MV-4-11 (cell line): ENCODE data around the gene UGDH.

Experiments
- DNase-seq: peaks from one replicate; lab custom pipeline; 2025; lab: John Stamatoyannopoulos, UW

Gene UGDH

GRCh38 chr4:39452860-39453587 is 74.2 kb downstream of the UGDH start:
- no peak for DNase-seq

GRCh38 chr4:39452153-39452859 is 74.9 kb downstream of the UGDH start:
- DNase-seq, result no peak

DNA sequence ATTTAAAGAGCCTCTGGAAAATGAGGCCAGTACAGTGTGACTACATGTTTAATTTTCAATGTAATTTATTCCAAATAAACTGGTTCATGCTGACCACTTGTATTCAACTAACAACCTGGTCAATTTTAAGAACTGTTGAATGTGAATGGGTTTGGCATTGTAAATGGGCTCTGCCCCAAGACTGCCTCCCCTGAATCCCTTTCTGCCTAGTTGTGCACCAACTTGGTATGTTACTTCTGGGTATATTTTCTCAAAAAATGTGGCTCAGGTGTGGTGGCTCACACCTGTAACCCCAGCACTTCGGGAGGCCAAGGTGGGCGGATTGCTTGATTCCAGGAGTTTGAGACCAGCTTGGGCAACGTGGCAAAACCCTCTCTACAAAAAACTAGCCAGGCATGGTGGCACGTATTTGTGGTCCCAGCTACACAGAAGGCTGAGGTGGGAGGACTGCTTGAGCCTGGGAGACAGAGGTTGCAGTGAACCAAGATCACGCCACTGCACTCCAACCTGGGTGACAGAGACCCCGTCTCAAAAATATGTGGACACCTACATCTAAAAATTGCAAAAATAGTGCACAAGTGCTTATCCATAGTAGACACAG is 75.7 kb downstream of the UGDH start:
- DNase-seq, result no peak

DNA sequence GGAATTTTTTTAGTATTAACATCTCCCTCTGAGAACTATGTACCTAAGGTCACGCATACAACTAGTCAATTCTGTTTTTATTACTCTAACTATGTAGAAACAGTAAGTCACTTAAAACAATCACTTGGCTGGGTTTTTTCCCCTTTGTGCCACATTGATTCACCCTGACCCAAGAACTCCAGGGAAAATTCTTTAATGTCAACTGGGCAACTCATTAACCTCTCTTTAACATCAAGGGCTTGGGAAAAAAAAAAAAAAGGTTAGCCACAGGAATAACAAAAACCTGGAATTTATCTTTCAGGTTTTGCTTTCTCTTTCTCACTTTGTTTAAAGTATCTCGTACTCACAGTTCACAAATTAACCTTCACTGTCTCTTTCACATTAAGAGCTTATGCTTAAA is 76.6 kb downstream of the UGDH start:
- no peak for DNase-seq
